ENCODE data around the gene LRRTM1. TPM values are rescaled to one million over a fixed set of nuclear protein-coding genes. Genes with fewer than 3 reads are reported as not detected.

The LRRTM1 gene
- polyA plus RNA-seq, 1 of the 3 experiments (the other 2 are of a cell fraction) = 1.6 TPM

GRCh38 chr2:80333886-80334285 is 29.3 kb upstream of the LRRTM1 start:
- TF ChIP-seq MEF2A (IDR thresholded peaks at IDR 0.05; ENCODE audit: borderline replicate concordance, low read depth) (no peak), NFIC (IDR thresholded peaks at IDR 0.05; ENCODE audit: borderline replicate concordance) (no peak), ELF1 (IDR thresholded peaks at IDR 0.05) (no peak), EP300 (IDR thresholded peaks at IDR 0.05; ENCODE audit: borderline replicate concordance in 1 of 2, low read depth in 1 of 2, low read length in 1 of 2) (no peak), FOSL2 (IDR thresholded peaks at IDR 0.05; ENCODE audit: borderline replicate concordance, low read depth) (no peak), EZH2phosphoT487 (IDR thresholded peaks at IDR 0.05; ENCODE audit: borderline replicate concordance, low read depth) (no peak), PBX3 (IDR thresholded peaks at IDR 0.05) (no peak), USF2 (IDR thresholded peaks at IDR 0.05; ENCODE audit: borderline replicate concordance, low read depth, low read length) (no peak), JUND (IDR thresholded peaks at IDR 0.05) (no peak), TEAD4 (IDR thresholded peaks at IDR 0.05; ENCODE audit: borderline replicate concordance, insufficient read depth) (no peak), RAD21 (IDR thresholded peaks at IDR 0.05; ENCODE audit: low read length) (no peak), RCOR1 (IDR thresholded peaks at IDR 0.05; ENCODE audit: low read length) (no peak), RFX5 (IDR thresholded peaks at IDR 0.05; ENCODE audit: low read length) (no peak)
- TF ChIP-seq, protein P1, sequence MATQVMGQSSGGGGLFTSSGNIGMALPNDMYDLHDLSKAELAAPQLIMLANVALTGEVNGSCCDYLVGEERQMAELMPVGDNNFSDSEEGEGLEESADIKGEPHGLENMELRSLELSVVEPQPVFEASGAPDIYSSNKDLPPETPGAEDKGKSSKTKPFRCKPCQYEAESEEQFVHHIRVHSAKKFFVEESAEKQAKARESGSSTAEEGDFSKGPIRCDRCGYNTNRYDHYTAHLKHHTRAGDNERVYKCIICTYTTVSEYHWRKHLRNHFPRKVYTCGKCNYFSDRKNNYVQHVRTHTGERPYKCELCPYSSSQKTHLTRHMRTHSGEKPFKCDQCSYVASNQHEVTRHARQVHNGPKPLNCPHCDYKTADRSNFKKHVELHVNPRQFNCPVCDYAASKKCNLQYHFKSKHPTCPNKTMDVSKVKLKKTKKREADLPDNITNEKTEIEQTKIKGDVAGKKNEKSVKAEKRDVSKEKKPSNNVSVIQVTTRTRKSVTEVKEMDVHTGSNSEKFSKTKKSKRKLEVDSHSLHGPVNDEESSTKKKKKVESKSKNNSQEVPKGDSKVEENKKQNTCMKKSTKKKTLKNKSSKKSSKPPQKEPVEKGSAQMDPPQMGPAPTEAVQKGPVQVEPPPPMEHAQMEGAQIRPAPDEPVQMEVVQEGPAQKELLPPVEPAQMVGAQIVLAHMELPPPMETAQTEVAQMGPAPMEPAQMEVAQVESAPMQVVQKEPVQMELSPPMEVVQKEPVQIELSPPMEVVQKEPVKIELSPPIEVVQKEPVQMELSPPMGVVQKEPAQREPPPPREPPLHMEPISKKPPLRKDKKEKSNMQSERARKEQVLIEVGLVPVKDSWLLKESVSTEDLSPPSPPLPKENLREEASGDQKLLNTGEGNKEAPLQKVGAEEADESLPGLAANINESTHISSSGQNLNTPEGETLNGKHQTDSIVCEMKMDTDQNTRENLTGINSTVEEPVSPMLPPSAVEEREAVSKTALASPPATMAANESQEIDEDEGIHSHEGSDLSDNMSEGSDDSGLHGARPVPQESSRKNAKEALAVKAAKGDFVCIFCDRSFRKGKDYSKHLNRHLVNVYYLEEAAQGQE (IDR thresholded peaks at IDR 0.05; ENCODE audit: low read depth, low read length) = no peak
- TF ChIP-seq, protein P2, sequence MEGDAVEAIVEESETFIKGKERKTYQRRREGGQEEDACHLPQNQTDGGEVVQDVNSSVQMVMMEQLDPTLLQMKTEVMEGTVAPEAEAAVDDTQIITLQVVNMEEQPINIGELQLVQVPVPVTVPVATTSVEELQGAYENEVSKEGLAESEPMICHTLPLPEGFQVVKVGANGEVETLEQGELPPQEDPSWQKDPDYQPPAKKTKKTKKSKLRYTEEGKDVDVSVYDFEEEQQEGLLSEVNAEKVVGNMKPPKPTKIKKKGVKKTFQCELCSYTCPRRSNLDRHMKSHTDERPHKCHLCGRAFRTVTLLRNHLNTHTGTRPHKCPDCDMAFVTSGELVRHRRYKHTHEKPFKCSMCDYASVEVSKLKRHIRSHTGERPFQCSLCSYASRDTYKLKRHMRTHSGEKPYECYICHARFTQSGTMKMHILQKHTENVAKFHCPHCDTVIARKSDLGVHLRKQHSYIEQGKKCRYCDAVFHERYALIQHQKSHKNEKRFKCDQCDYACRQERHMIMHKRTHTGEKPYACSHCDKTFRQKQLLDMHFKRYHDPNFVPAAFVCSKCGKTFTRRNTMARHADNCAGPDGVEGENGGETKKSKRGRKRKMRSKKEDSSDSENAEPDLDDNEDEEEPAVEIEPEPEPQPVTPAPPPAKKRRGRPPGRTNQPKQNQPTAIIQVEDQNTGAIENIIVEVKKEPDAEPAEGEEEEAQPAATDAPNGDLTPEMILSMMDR (IDR thresholded peaks at IDR 0.05) = no peak
- CTCF ChIA-PET = no interaction called here
- H4K20me1 ChIP-seq (ENCODE audit: insufficient read depth) = no peaks in the 10 kb centered on the region
- no peaks in the 10 kb centered on the region for H3K9me2 ChIP-seq
- H3K4me3 ChIP-seq (ENCODE audit: low read depth in 2 of 2, low read length in 1 of 2) = no peak overlapping the region
- H3K9me3 ChIP-seq = no peaks in the 10 kb centered on the region
- no peaks in the 10 kb centered on the region for H3K36me3 ChIP-seq (replicated peaks in 1 of 2; ENCODE audit: control insufficient read depth in 1 of 2, insufficient read depth in 2 of 2, low read length in 1 of 2)
- no peak overlapping the region for H2AFZ ChIP-seq (ENCODE audit: low read depth)
- H3F3A ChIP-seq (replicated peaks; ENCODE audit: insufficient read depth) = no peaks in the 10 kb centered on the region
- no peaks in the 10 kb centered on the region; a peak in 2 of 4 replicates for H3K4me1 ChIP-seq (ENCODE audit: control insufficient read depth in 1 of 2, insufficient read depth in 2 of 2, low read depth in 1 of 2, low read length in 1 of 2)
- no peak overlapping the region for H3K27ac ChIP-seq (ENCODE audit: low read depth in 2 of 2, low read length in 1 of 2)
- H3K27me3 ChIP-seq (ENCODE audit: insufficient read depth) = no peaks in the 10 kb centered on the region
- DNase-seq = no peak
- H3K9ac ChIP-seq = no peak overlapping the region
- 67% methylated on average over 5 of the region's 5 CpGs for WGBS (ENCODE audit: low lambda C conversion rate)
- POLR2A ChIA-PET = interaction anchor here (0.7 kb wide), 1 partner anchor 54 kb away, joined by 3 read pairs; no protein-coding TSS in a partner anchor
- H3K79me2 ChIP-seq (ENCODE audit: insufficient read depth) = no peaks in the 10 kb centered on the region
- H3K4me2 ChIP-seq = no peak overlapping the region

Measured in SK-N-SH (cell line).